Cardiac fibroblast (primary cell): ENCODE measurements around the gene EPHB1.

Experiments used
- DNase-seq, 2 donors: peaks; one replicate each; pipeline versions ENCODE4 v3.0.0 to v3.0.0-alpha.2; 2010; ENCODE audit warnings: low read depth in 2 of 2
- H3K4me3 ChIP-seq, 2 donors: replicated peaks in 1 of 2; 1 replicate in 1 of 2; 2 replicates in 1 of 2; pipeline ENCODE4 v1.5.1; 2011; ENCODE audit warnings: low read depth in 2 of 2, low read length in 2 of 2, mild to moderate bottlenecking in 2 of 2, moderate library complexity in 1 of 2
- CTCF ChIP-seq: IDR thresholded peaks from one replicate; pipeline ENCODE4 v1.5.1; 2011; ENCODE audit warnings: low read depth, mild to moderate bottlenecking, low read length, inconsistent platforms

Gene EPHB1

GRCh38 chr3:135240426-135240825 lies 445.4 kb downstream of the EPHB1 start:
- H3K4me3 ChIP-seq, result no peak overlapping the region
- no peak for DNase-seq
- no peak for TF ChIP-seq CTCF

- DNase-seq, result no peak
- no peak overlapping the region for H3K4me3 ChIP-seq
- no peak for TF ChIP-seq CTCF
These were observed 447.2 kb downstream of the EPHB1 start for GRCh38 chr3:135242285-135242684.

- TF ChIP-seq CTCF, result no peak
- no peak overlapping the region for H3K4me3 ChIP-seq
- DNase-seq, result no peak
These were observed 448.6 kb downstream of the EPHB1 start for GRCh38 chr3:135243616-135244015.

GRCh38 chr3:135246027-135246426 lies 451.0 kb downstream of the EPHB1 start:
- no peak for DNase-seq
- H3K4me3 ChIP-seq, result no peak overlapping the region
- no peak for TF ChIP-seq CTCF

GRCh38 chr3:135248213-135248612 lies 453.2 kb downstream of the EPHB1 start:
- TF ChIP-seq CTCF, result no peak

GRCh38 chr3:135249186-135249585 lies 454.1 kb downstream of the EPHB1 start:
- TF ChIP-seq CTCF, result no peak
- no peak overlapping the region for H3K4me3 ChIP-seq
- DNase-seq, result no peak

More at GRCh38 chr3:135248213-135248612, 453.2 kb downstream of the EPHB1 start:
- no peak for DNase-seq
- no peak overlapping the region for H3K4me3 ChIP-seq

- no peak for DNase-seq
- TF ChIP-seq CTCF, result no peak
- no peak overlapping the region for H3K4me3 ChIP-seq
These were observed 463.9 kb downstream of the EPHB1 start for GRCh38 chr3:135258916-135259315.
